ENCODE results near the gene CREB1. TPM values are rescaled to one million over a fixed set of nuclear protein-coding genes. Genes with fewer than 3 reads are reported as not detected.

CREB1 gene
- total and polyA plus RNA-seq, 9 of the 15 experiments (the other 6 are each of a cell fraction or from before 2014, with no cell fraction given), result 8.9 to 51.3 (median 19.5) TPM

DNA sequence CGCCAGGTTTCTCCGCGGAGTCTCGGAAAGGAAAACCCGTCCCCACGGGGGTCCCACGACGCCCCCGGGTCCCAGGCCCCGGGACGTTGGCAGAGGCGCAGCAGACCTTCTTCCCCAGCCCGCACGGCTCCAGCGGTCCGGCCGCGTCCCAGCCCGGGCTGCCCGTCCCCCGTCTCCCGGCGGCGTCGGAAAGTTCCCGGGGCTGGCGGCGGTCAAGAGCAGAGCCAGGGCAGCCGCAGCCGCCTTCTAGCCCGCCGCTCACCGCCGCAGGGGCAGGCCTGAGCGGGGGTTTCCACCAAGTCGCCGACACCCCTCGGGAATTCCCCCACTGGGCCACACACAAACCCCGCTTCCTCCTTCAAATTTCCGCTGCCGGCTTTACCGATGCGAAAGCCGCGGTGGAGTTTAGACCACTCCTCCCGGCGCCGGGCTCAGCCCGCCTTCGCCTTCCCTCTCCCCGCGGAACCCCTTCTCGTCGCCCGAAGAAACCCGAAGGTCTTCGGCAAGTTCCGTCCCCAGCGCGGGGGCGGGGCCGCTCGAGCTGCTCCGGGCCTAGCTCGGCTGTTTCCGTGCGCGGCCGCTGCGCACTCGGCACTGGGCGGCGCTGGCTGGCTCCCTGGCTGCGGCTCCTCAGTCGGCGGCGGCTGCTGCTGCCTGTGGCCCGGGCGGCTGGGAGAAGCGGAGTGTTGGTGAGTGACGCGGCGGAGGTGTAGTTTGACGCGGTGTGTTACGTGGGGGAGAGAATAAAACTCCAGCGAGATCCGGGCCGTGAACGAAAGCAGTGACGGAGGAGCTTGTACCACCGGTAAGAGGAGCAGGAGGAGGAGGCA lies at the start of gene CREB1 (continued):
- TF ChIP-seq, protein P1, sequence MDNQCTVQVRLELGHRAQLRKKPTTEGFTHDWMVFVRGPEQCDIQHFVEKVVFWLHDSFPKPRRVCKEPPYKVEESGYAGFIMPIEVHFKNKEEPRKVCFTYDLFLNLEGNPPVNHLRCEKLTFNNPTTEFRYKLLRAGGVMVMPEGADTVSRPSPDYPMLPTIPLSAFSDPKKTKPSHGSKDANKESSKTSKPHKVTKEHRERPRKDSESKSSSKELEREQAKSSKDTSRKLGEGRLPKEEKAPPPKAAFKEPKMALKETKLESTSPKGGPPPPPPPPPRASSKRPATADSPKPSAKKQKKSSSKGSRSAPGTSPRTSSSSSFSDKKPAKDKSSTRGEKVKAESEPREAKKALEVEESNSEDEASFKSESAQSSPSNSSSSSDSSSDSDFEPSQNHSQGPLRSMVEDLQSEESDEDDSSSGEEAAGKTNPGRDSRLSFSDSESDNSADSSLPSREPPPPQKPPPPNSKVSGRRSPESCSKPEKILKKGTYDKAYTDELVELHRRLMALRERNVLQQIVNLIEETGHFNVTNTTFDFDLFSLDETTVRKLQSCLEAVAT (IDR thresholded peaks at IDR 0.05), result peak in 1 of 2 experiments; percentile 89; a peak in 3 of 4 replicates
- TF ChIP-seq ATF7 (IDR thresholded peaks at IDR 0.05) (peak; percentile 36; the same call in 1 of the 2 replicates), MEIS2 (IDR thresholded peaks at IDR 0.05; ENCODE audit: partially characterized antibody) (peak; percentile 57), KHSRP (IDR thresholded peaks at IDR 0.05) (peak; percentile 60; the same call in 1 of the 2 replicates), NRF1 (conservative IDR thresholded peaks at IDR 0.05 in 1 of 2, IDR thresholded peaks at IDR 0.05 in 1 of 2) (peak; percentile 90 to 92), MBD2 (IDR thresholded peaks at IDR 0.05; ENCODE audit: borderline replicate concordance, low read depth) (peak; percentile 79; the same call in 1 of the 2 replicates), TAF9B (IDR thresholded peaks at IDR 0.05; ENCODE audit: partially characterized antibody) (peak; percentile 63), RCOR1 (IDR thresholded peaks at IDR 0.05; ENCODE audit: borderline replicate concordance in 1 of 2, low read depth in 2 of 2, low read length in 2 of 2) (peak in 1 of 2 experiments; percentile 34; a peak in 1 of 4 replicates), CBX3 (IDR thresholded peaks at IDR 0.05; ENCODE audit: borderline replicate concordance in 1 of 2, low read length in 2 of 2) (no peak), KLF1 (tag; IDR thresholded peaks at IDR 0.05) (no peak), CHD1 (IDR thresholded peaks at IDR 0.05; ENCODE audit: low read length) (peak; percentile 40), POLR2H (tag; IDR thresholded peaks at IDR 0.05; ENCODE audit: low read depth) (peak; percentile 81), MTA3 (IDR thresholded peaks at IDR 0.05; ENCODE audit: borderline replicate concordance) (peak; percentile 83), MCM3 (IDR thresholded peaks at IDR 0.05) (no peak), ZNF695 (CRISPR knock-in tag; IDR thresholded peaks at IDR 0.05) (no peak)
- TF ChIP-seq, protein P2, sequence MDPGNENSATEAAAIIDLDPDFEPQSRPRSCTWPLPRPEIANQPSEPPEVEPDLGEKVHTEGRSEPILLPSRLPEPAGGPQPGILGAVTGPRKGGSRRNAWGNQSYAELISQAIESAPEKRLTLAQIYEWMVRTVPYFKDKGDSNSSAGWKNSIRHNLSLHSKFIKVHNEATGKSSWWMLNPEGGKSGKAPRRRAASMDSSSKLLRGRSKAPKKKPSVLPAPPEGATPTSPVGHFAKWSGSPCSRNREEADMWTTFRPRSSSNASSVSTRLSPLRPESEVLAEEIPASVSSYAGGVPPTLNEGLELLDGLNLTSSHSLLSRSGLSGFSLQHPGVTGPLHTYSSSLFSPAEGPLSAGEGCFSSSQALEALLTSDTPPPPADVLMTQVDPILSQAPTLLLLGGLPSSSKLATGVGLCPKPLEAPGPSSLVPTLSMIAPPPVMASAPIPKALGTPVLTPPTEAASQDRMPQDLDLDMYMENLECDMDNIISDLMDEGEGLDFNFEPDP (CRISPR knock-in tag; IDR thresholded peaks at IDR 0.05), result no peak
- TF ChIP-seq, protein P3, sequence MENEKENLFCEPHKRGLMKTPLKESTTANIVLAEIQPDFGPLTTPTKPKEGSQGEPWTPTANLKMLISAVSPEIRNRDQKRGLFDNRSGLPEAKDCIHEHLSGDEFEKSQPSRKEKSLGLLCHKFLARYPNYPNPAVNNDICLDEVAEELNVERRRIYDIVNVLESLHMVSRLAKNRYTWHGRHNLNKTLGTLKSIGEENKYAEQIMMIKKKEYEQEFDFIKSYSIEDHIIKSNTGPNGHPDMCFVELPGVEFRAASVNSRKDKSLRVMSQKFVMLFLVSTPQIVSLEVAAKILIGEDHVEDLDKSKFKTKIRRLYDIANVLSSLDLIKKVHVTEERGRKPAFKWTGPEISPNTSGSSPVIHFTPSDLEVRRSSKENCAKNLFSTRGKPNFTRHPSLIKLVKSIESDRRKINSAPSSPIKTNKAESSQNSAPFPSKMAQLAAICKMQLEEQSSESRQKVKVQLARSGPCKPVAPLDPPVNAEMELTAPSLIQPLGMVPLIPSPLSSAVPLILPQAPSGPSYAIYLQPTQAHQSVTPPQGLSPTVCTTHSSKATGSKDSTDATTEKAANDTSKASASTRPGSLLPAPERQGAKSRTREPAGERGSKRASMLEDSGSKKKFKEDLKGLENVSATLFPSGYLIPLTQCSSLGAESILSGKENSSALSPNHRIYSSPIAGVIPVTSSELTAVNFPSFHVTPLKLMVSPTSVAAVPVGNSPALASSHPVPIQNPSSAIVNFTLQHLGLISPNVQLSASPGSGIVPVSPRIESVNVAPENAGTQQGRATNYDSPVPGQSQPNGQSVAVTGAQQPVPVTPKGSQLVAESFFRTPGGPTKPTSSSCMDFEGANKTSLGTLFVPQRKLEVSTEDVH (IDR thresholded peaks at IDR 0.05; ENCODE audit: low read depth, partially characterized antibody), result peak; percentile 57
- TF ChIP-seq, protein P4, sequence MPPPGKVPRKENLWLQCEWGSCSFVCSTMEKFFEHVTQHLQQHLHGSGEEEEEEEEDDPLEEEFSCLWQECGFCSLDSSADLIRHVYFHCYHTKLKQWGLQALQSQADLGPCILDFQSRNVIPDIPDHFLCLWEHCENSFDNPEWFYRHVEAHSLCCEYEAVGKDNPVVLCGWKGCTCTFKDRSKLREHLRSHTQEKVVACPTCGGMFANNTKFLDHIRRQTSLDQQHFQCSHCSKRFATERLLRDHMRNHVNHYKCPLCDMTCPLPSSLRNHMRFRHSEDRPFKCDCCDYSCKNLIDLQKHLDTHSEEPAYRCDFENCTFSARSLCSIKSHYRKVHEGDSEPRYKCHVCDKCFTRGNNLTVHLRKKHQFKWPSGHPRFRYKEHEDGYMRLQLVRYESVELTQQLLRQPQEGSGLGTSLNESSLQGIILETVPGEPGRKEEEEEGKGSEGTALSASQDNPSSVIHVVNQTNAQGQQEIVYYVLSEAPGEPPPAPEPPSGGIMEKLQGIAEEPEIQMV (tag; conservative IDR thresholded peaks at IDR 0.05; ENCODE audit: low read depth), result no peak
- TF ChIP-seq, protein P5, sequence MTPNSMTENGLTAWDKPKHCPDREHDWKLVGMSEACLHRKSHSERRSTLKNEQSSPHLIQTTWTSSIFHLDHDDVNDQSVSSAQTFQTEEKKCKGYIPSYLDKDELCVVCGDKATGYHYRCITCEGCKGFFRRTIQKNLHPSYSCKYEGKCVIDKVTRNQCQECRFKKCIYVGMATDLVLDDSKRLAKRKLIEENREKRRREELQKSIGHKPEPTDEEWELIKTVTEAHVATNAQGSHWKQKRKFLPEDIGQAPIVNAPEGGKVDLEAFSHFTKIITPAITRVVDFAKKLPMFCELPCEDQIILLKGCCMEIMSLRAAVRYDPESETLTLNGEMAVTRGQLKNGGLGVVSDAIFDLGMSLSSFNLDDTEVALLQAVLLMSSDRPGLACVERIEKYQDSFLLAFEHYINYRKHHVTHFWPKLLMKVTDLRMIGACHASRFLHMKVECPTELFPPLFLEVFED (CRISPR knock-in tag; conservative IDR thresholded peaks at IDR 0.05), result peak; percentile 76; the same call in 1 of the 2 replicates

All from K562 (cell line).